IPS-18c (cell line): ENCODE data around the gene ADGRF4.
"Not testable (repeated sequence)": the region's sequence is repeated elsewhere in the genome, so short reads cannot be mapped to it uniquely, and the experiment has no call there.

Experiments used
- H3K4me3 ChIP-seq: 2 replicates; pipeline ENCODE4 v1.7.0; 2013; ENCODE audit warnings: low read depth, mild to moderate bottlenecking, low read length, moderate library complexity; ENCODE audit not compliant: insufficient read depth
- H3K9me3 ChIP-seq: one replicate; pipeline ENCODE4 v1.6.1; 2013; ENCODE audit warnings: mild to moderate bottlenecking, low read length, moderate library complexity; ENCODE audit not compliant: control insufficient read depth, insufficient read depth

ADGRF4 gene

GRCh38 chr6:47721189-47721588 is 22.8 kb downstream of the ADGRF4 start:
- no peaks in the 10 kb centered on the region for H3K9me3 ChIP-seq
- no peak overlapping the region for H3K4me3 ChIP-seq

- Histone ChIP-seq H3K9me3 (no peaks in the 10 kb centered on the region), H3K4me3 (no peak overlapping the region)
Measured at GRCh38 chr6:47722194-47722593, 23.8 kb downstream of the ADGRF4 start.

- Histone ChIP-seq H3K4me3 (no peak overlapping the region), H3K9me3 (no peaks in the 10 kb centered on the region)
Measured at GRCh38 chr6:47724300-47724699, 25.9 kb downstream of the ADGRF4 start.

GRCh38 chr6:47727391-47727790 is 29.0 kb downstream of the ADGRF4 start:
- no peaks in the 10 kb centered on the region for H3K9me3 ChIP-seq

GRCh38 chr6:47729019-47729418 is 30.6 kb downstream of the ADGRF4 start:
- H3K4me3 ChIP-seq = no peak overlapping the region
- no peaks in the 10 kb centered on the region for H3K9me3 ChIP-seq

More at GRCh38 chr6:47727391-47727790, 29.0 kb downstream of the ADGRF4 start:
- H3K4me3 ChIP-seq = no peak overlapping the region

GRCh38 chr6:47729457-47729856 is 31.1 kb downstream of the ADGRF4 start:
- H3K4me3 ChIP-seq = no peak overlapping the region
- no peaks in the 10 kb centered on the region for H3K9me3 ChIP-seq

GRCh38 chr6:47733879-47734558 is 35.6 kb downstream of the ADGRF4 start:
- H3K4me3 ChIP-seq = no peak overlapping the region
- H3K9me3 ChIP-seq = peaks cover 3% of the 10 kb centered on the region

- H3K4me3 ChIP-seq = no peak overlapping the region
- peaks cover 3% of the 10 kb centered on the region for H3K9me3 ChIP-seq
Measured at GRCh38 chr6:47734831-47735481, 36.6 kb downstream of the ADGRF4 start.

GRCh38 chr6:47736083-47736700 is 37.8 kb downstream of the ADGRF4 start:
- Histone ChIP-seq H3K4me3 (no peak overlapping the region), H3K9me3 (peaks cover 3% of the 10 kb centered on the region)

- H3K4me3 ChIP-seq = no peak overlapping the region
Measured at GRCh38 chr6:47737406-47737805, 39.0 kb downstream of the ADGRF4 start.

GRCh38 chr6:47740714-47741113 is 42.3 kb downstream of the ADGRF4 start:
- Histone ChIP-seq H3K4me3 (no peak overlapping the region), H3K9me3 (peaks cover 3% of the 10 kb centered on the region)

More at GRCh38 chr6:47737406-47737805, 39.0 kb downstream of the ADGRF4 start:
- H3K9me3 ChIP-seq = peaks cover 3% of the 10 kb centered on the region

GRCh38 chr6:47741807-47742206 is 43.4 kb downstream of the ADGRF4 start:
- peaks cover 5% of the 10 kb centered on the region for H3K9me3 ChIP-seq
- no peak overlapping the region for H3K4me3 ChIP-seq

- no peak overlapping the region for H3K4me3 ChIP-seq
- H3K9me3 ChIP-seq = peaks cover 2% of the 10 kb centered on the region
Measured at GRCh38 chr6:47743744-47744143, 45.4 kb downstream of the ADGRF4 start.

- not testable (repeated sequence) for H3K4me3 ChIP-seq, H3K9me3 ChIP-seq
Measured at GRCh38 chr6:47745269-47745668, 46.9 kb downstream of the ADGRF4 start.

- Histone ChIP-seq H3K4me3 (no peak overlapping the region), H3K9me3 (peaks cover 4% of the 10 kb centered on the region)
Measured at GRCh38 chr6:47749757-47750156, 51.4 kb downstream of the ADGRF4 start.

GRCh38 chr6:47752801-47753200 is 54.4 kb downstream of the ADGRF4 start:
- Histone ChIP-seq H3K4me3 (no peak overlapping the region), H3K9me3 (peaks cover 2% of the 10 kb centered on the region)

GRCh38 chr6:47759364-47759763 is 61.0 kb downstream of the ADGRF4 start:
- H3K9me3 ChIP-seq = no peaks in the 10 kb centered on the region
- no peak overlapping the region for H3K4me3 ChIP-seq

- no peaks in the 10 kb centered on the region for H3K9me3 ChIP-seq
- no peak overlapping the region for H3K4me3 ChIP-seq
Measured at GRCh38 chr6:47762502-47762901, 64.1 kb downstream of the ADGRF4 start.
